ENCODE data around the gene PRLR.
A peak's percentile ranks its signal among the peaks of the same experiment; 100 is the strongest.
"Not testable (repeated sequence)": the region's sequence is repeated elsewhere in the genome, so short reads cannot be mapped to it uniquely, and the experiment has no call there.

The PRLR gene

DNA sequence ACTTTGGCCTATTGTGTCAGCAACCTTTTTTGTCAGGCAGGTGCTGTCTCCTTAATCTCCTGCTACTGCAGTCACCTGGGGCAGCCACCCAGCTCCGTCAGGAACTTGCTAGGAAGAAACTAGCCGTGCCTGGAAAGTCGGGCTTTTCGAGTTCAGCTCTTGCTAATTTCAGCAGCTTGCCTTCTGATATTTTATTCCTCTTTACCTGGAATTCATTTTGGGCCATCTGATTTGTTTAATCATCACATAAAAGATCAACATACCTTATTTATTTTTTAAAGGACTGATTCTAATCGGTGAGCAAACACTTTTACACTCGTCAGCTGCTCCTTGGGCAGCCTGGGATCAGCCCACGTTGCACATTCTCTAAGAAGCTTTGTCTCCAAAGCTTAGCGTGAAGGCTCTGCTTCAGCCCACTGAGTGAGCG is 42.2 kb downstream of the PRLR start:
- no peak for DNase-seq (ENCODE audit: extremely low spot score)
- ChIA-PET POLR2A (no interaction called here), CTCF (interaction anchor here (0.8 kb wide), 1 partner anchor 109 kb away, joined by 3 read pairs; no protein-coding TSS in a partner anchor)
- TF ChIP-seq FOXA1 (IDR thresholded peaks at IDR 0.05): no peak
- no peak for TF ChIP-seq NFRKB (IDR thresholded peaks at IDR 0.05)
- TF ChIP-seq L3MBTL2 (conservative IDR thresholded peaks at IDR 0.05): no peak
- TF ChIP-seq ZNF384 (IDR thresholded peaks at IDR 0.05): no peak
- TF ChIP-seq ELF4 (IDR thresholded peaks at IDR 0.05): no peak
- TF ChIP-seq TARDBP (IDR thresholded peaks at IDR 0.05): no peak
- TF ChIP-seq CTBP1 (IDR thresholded peaks at IDR 0.05; ENCODE audit: borderline replicate concordance): no peak
- TF ChIP-seq FOXM1 (IDR thresholded peaks at IDR 0.05; ENCODE audit: borderline replicate concordance): no peak
- no peak for TF ChIP-seq SP1 (IDR thresholded peaks at IDR 0.05)
- no peak for TF ChIP-seq SUZ12 (IDR thresholded peaks at IDR 0.05)
- no peak for TF ChIP-seq LEF1 (IDR thresholded peaks at IDR 0.05; ENCODE audit: borderline replicate concordance)

- POLR2A ChIA-PET; DNase-seq (ENCODE audit: extremely low spot score); CTCF ChIA-PET: not testable (repeated sequence)
Measured at GRCh38 chr5:35187621-35188020, 42.7 kb downstream of the PRLR start.

- CTCF ChIA-PET: no interaction called here
- TF ChIP-seq ZNF384 (IDR thresholded peaks at IDR 0.05) (no peak), ARNT (IDR thresholded peaks at IDR 0.05) (no peak), CTBP1 (IDR thresholded peaks at IDR 0.05; ENCODE audit: borderline replicate concordance) (no peak), SUZ12 (IDR thresholded peaks at IDR 0.05) (no peak), SP1 (IDR thresholded peaks at IDR 0.05) (no peak), NFRKB (IDR thresholded peaks at IDR 0.05) (no peak), TARDBP (IDR thresholded peaks at IDR 0.05) (no peak), HDGF (IDR thresholded peaks at IDR 0.05; ENCODE audit: borderline replicate concordance) (no peak), FOXM1 (IDR thresholded peaks at IDR 0.05; ENCODE audit: borderline replicate concordance) (no peak), FOXA1 (IDR thresholded peaks at IDR 0.05) (no peak), ELF4 (IDR thresholded peaks at IDR 0.05) (no peak), BHLHE40 (IDR thresholded peaks at IDR 0.05; ENCODE audit: borderline replicate concordance) (no peak)
- TF ChIP-seq, protein P1, sequence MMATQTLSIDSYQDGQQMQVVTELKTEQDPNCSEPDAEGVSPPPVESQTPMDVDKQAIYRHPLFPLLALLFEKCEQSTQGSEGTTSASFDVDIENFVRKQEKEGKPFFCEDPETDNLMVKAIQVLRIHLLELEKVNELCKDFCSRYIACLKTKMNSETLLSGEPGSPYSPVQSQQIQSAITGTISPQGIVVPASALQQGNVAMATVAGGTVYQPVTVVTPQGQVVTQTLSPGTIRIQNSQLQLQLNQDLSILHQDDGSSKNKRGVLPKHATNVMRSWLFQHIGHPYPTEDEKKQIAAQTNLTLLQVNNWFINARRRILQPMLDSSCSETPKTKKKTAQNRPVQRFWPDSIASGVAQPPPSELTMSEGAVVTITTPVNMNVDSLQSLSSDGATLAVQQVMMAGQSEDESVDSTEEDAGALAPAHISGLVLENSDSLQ (IDR thresholded peaks at IDR 0.05): no peak
- DNase-seq (ENCODE audit: extremely low spot score): no peak
- POLR2A ChIA-PET: no interaction called here
Measured at GRCh38 chr5:35186749-35187148, 43.5 kb downstream of the PRLR start.

DNA sequence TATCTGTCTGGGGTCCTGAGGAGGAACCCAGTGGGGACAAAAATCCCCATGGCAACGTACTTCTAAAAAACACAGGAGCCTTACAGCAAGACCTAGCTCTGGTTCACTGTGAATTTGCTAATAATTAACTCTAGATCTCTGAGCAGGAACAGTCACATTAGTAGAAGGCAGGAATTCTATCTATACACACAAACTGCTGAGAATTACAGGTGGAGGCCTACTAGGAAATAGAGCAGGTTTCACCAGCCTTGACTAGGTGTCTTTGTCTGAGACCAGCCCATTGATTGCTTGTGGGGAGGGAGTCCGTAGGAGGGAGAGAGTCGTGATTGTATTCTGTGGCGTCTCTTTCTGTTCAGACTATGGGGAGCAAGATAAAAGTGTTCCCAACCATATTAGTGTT is 44.8 kb downstream of the PRLR start:
- ChIA-PET POLR2A (no interaction called here), CTCF (interaction anchor here (0.6 kb wide), 1 partner anchor 372 kb away, joined by 3 read pairs; no protein-coding TSS in a partner anchor)
- TF ChIP-seq ELF4 (IDR thresholded peaks at IDR 0.05): no peak
- no peak for TF ChIP-seq ZNF384 (IDR thresholded peaks at IDR 0.05)
- TF ChIP-seq BHLHE40 (IDR thresholded peaks at IDR 0.05; ENCODE audit: borderline replicate concordance): no peak
- no peak for DNase-seq (ENCODE audit: extremely low spot score)

DNA sequence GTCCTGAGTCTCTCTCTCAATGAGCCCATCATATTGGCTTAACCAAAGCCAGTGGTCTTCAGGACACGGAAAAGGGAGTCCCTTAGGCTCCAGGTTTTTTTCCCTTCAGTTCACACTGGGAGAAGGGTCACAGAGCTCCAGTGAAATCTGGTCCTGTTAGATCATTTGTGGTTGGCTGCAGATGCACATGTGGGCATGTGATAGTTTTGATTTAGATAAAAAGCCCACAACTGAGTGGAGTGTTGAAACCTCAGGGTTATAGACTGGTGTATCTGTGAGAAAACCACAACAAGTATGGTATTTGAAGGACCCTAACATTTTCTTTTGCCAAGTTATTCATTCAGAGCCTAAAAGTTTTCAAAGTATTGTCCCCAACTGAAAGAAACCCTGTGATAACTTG is 46.7 kb downstream of the PRLR start:
- POLR2A ChIA-PET: no interaction called here
- DNase-seq (ENCODE audit: extremely low spot score): no peak
- no peak for TF ChIP-seq NFRKB (IDR thresholded peaks at IDR 0.05)
- no peak for TF ChIP-seq FOXK2 (IDR thresholded peaks at IDR 0.05)
- TF ChIP-seq FOXM1 (IDR thresholded peaks at IDR 0.05; ENCODE audit: borderline replicate concordance): no peak
- TF ChIP-seq ELF4 (IDR thresholded peaks at IDR 0.05): no peak
- no peak for TF ChIP-seq BHLHE40 (IDR thresholded peaks at IDR 0.05; ENCODE audit: borderline replicate concordance)
- no peak for TF ChIP-seq L3MBTL2 (conservative IDR thresholded peaks at IDR 0.05)
- TF ChIP-seq, protein P1 (IDR thresholded peaks at IDR 0.05): no peak
- TF ChIP-seq ZNF384 (IDR thresholded peaks at IDR 0.05): no peak
- CTCF ChIA-PET: no interaction called here

DNA sequence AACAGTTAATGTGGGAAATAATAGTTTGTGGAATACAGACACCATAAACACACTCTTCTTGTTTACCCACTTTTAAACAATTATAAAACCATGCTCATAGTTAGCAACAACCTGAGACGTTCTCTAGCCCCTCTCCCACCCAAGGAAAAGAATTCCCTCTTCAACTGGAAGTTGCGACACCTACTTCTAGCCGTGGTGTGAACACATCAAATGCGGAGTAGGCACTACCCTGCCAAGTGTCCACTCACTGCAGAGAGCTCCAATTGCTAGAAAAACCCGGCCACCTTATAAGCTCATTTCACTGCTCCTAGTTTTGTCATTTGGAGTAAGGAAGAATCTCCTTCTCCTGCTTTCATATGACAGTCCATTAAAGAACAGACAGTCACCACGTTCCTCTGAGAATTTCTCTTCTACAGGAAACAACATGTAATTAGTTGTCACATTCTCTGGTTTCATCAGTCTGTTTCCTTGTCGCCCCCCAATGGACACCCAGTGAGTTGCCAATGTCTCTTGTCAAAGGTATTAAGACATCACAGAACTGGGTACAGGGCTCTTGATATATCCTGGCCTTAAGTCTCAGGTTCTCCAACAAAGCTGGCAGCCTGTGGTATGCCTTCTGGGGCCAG is 47.3 kb downstream of the PRLR start:
- TF ChIP-seq TARDBP (IDR thresholded peaks at IDR 0.05): no peak
- no peak for TF ChIP-seq FOXM1 (IDR thresholded peaks at IDR 0.05; ENCODE audit: borderline replicate concordance)
- no peak for TF ChIP-seq L3MBTL2 (conservative IDR thresholded peaks at IDR 0.05)
- TF ChIP-seq ELF4 (IDR thresholded peaks at IDR 0.05): no peak
- no peak for TF ChIP-seq FOXA1 (IDR thresholded peaks at IDR 0.05)
- no peak for TF ChIP-seq FOXK2 (IDR thresholded peaks at IDR 0.05)
- ChIA-PET CTCF (no interaction called here), POLR2A (no interaction called here)
- peak; percentile 37 for DNase-seq (ENCODE audit: extremely low spot score)

GRCh38 chr5:35182486-35182885 is 47.8 kb downstream of the PRLR start:
- ChIA-PET POLR2A (no interaction called here), CTCF (no interaction called here)

DNA sequence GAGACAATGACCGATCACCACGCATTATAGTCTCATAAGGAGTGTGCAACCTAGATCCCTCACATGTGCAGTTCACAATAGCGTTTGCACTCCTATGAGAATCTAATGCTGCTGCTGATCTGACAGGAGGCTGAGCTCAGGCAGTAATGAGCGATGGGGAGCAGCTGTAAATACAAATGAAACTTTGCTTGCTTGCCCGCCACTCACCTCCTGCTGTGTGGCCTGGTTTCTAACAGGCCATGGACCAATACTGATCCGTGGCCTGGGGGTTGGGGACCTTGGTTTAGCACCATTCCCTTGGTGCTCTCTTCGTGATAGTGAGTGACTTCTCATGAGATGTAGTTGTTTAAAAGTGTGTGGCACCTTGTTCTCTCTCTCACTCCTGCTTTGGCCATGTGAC is 50.2 kb downstream of the PRLR start:
- DNase-seq (ENCODE audit: extremely low spot score): no peak
- ChIA-PET CTCF (no interaction called here), POLR2A (no interaction called here)
- TF ChIP-seq FOXA1 (IDR thresholded peaks at IDR 0.05) (no peak), CTBP1 (IDR thresholded peaks at IDR 0.05; ENCODE audit: borderline replicate concordance) (no peak), ARNT (IDR thresholded peaks at IDR 0.05) (no peak), L3MBTL2 (conservative IDR thresholded peaks at IDR 0.05) (no peak), ELF4 (IDR thresholded peaks at IDR 0.05) (no peak), FOXK2 (IDR thresholded peaks at IDR 0.05) (no peak)

More at GRCh38 chr5:35182486-35182885, 47.8 kb downstream of the PRLR start:
- no peak for DNase-seq (ENCODE audit: extremely low spot score)
- no peak for TF ChIP-seq FOXA1 (IDR thresholded peaks at IDR 0.05)
- TF ChIP-seq HDGF (IDR thresholded peaks at IDR 0.05; ENCODE audit: borderline replicate concordance): no peak
- no peak for TF ChIP-seq ARNT (IDR thresholded peaks at IDR 0.05)
